ENCODE results near the gene GMDS.
A peak's percentile ranks its signal among the peaks of the same experiment; 100 is the strongest.

The GMDS gene

DNA sequence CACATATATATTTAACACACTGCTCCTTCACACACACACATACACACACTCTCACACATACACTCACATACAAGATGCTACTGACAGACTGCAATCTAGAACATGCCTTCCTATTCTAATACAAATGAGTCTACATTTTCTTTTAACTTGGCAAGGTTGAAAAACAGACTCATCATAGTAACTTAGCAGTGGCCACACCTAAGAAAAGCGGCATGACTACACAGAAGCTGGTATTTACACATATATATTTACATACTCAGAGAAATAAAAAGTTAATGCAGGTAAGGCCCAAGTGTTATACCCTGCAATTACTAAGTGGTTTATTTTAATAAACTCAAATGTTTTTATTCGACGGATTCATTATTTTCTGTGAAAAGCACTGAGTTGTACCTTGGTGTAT, 426.4 kb downstream of the GMDS start:
- no peak for DNase-seq

DNA sequence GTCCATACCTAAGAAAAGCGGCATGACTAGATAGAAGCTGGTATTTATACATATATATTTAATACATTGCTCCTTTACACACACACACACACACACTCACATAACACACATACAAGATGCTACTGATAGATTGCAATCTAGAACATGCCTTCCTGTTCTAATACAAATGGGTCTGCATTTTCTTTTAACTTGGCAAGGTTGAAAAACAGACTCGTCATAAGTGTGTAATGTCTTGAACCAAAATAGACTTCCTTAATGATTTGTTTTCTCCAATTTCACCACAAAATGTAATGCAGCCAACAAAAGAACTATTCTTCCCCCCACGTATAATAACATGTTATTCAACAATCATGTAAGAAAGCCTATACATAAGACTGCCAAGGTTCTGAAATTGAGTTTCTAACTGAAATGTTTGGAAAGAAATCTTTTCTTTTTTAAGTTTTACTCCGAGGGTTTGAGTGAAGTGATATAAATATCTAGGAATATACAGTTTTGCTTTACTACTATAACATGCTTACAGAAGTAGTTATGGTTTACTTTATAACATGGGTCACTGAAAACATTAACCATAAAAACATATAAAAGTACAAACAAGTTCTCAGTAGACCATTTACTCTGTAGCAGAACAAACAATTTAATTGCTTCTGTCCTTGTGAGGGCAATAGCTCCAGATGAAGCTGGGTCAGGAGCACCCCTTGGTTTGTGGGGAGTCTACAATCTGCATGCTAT, 428.2 kb downstream of the GMDS start:
- DNase-seq = no peak

DNA sequence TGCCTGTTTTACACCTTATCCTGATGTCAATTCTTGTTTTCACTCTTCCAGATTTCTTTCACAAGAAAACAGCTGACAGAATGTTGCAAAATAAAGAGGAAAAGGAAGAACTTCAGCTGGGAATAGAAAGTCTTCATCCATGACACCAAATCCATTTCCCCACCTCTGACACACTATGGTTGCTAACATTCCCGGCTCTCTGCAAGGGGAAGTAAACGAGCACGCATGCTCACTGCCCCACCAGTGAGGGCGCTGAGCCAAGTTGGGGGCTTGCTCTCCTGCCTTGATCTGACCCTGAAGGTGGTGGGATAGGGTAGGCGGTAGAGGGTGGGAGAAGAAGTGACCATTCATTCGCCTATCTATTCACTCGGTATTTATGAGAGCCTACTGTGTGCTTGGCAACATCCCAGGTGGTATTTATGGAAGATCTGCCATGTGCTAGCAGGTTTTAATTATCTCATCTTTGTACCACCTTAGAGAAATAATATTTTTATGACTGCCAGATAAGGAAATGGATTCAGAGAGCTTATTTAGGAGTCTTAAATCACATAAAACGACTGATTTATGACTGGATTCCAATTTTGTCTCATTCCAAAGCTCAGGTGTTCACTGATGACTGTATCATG, 429.5 kb downstream of the GMDS start:
- DNase-seq = peak; percentile 8

DNA sequence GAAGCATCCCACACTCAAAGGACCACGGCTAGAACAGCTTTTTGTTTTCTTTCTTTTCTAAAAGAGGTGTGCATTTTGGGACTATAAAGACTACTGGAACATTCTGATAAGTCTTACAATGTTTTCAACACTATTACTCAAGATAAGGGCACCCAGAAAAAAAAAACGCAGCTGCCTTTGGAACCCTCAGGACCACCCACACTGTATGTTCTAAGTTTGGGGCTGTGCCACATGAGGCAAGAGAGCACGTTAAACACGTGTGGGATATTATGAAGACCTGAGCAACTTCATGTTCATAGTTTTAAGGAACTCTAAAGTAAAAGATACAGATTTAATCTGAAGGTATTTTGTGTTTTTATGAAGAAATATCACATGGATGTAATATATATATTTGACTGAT, 431.1 kb downstream of the GMDS start:
- no peak for DNase-seq

DNA sequence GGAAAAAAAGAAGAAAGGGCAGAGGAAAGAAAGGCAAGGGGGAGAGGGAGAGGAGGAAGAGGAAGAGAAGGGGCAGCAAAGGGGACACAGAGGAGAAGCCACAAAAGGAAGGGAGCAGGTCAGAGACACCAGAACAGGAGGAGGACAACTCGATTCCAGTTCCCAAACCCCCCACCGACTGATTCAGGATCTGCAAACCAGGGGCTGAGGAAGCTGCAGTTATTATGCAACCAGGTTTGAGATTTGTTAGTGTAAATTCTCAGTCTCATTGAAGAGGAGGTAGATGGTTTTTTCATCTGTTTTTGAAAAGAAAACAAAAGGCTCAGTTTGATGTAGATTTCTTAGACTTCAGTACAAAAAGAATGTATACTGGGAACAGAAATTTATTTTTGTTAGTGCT, 432.9 kb downstream of the GMDS start:
- DNase-seq = no peak

DNA sequence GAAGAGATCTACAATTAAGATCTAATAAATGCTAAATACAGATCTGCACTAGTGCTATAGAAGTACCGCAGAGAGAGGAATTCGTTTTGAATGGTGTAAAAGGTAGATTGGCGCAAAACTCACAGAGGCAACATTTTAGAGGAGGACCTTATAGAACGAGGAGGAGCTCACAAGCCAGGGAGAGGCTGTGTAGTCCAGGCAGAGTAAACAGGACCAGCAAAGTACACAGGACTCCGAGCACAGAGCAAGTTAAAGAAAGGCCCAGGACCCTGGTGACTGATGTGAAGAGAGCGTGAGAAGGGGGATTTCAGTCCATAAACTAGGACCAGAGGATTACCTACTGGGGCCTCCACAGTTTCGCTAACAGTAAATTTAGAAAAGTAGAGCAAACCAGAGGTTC, 433.4 kb downstream of the GMDS start:
- DNase-seq = no peak

DNA sequence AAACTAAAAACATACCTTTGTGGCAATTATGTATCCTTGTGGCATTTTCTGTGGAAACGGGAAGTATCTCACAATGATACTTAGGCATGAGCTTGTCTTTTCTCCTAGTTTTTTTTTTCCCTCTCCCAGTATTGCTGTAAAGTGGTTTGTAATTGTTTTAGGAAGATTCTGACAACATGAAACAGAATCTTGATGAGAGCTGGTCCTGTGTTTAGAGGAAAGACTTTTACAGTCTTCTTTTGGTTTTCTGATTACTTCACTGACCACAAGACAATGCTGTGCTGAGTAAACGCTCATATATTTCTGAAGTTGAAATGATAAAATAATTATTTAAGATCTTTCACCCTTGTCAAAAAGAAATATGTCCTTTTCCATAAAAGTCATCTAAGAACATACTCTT, 434.5 kb downstream of the GMDS start:
- no peak for DNase-seq

DNA sequence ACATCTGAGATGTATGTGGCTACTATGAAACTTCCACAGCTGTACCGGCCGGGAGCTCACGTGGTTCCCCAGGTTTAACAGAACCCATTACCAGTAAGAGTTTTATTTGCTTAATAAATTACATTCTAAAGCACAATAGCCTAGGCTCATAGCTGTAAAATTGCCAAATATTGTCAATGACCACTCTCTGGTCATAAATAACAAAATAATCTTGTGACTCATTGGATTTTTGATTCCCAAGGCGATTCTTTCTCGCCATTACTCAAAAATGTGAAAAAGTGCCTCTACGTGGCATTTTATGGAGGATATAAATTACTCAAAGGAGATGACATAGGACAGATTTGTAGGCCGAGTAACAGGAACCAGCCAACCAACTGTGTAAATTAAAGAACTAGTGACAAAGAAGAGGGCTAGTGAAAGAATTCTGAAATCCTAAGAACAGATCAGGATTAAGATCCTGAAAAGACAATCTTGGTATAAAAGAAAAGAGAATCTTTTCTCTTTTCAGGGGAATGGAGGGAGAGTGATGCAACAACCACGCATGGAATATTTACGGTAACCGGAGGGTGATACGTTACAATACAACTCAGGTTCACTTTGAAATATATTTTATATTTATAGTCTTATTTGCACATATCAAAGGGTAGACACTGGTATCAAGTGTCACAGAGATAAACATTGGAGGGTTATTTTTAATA, 436.0 kb downstream of the GMDS start:
- no peak for DNase-seq

DNA sequence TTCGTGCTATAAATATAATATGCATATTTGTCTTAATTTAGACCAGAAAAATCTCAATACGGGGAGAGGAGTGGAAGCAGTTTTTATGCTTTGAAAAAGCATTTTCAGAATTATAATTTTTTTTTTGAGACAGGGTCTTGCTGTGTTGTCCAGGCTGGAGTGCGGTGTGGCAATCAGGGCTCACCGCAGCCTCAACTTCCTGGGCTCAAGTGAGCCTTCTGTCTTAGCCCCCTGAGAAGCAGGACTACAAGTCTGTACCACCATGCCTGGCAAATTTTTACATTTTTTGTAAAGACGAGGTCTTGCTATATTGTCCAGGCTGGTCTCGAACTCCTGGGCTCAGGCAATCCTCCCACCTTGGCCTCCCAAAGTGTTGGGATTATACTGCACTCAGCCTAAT, 438.5 kb downstream of the GMDS start:
- DNase-seq = no peak

DNA sequence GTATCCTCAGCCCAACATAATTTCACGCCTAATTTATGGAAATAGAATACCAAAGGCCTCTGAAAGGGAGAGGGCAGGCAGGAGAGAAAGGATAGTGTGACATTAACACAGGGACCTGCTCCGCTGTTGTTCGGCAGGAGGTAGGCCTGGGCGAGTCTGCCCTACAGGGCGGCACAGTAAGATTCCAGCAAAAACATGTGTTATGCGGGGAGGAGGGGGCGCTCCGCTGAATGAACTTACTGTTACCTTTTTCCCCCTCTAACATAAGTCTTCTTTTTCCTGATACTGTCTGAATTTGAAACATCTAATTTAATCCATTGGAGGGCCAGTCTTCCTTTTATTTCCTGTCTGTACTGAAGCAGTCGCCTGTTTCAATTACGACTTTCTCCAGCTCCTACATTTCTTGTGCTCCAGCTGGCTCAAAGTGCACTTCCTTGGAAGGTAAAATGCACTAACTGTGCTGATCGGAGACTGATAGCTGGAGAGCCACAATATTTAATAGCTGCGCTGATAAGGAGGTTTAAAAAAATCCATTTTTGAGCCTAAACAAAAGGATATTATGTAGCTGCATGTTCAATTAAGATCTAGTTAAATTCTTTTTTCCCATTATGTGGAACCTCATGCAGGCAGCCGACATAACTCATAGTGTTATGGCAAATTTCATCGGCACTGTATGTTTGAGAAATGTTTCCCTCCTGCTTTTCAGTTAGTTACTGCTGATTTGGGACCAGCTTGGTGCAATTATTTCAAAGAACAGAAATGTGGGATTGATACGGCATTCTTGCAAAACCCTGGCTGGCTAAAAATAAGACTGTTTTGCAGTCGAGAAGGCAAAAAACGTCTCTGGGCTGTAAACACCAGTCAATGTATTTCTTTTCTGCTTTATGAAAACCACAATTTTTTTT, 442.7 kb downstream of the GMDS start:
- no peak for DNase-seq

DNA sequence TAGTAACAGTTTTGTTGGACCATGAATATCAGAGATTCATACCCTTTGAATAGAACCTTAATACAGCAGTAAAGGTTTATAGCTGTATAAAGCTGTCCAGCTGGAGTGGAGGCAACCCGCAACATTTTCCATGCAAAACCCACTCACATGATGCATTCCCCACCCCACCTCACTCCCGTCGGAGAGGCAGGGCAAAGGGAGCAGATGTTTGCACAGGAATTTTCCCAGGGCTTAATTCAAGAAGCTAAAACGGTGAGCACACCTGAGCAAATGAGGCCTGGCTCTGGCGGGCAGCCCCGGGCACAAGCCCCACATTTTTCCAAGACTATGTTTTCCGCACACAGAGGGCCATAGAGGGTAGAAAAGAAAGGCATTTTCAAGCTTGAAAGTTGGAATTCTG, 444.0 kb downstream of the GMDS start:
- DNase-seq = no peak

DNA sequence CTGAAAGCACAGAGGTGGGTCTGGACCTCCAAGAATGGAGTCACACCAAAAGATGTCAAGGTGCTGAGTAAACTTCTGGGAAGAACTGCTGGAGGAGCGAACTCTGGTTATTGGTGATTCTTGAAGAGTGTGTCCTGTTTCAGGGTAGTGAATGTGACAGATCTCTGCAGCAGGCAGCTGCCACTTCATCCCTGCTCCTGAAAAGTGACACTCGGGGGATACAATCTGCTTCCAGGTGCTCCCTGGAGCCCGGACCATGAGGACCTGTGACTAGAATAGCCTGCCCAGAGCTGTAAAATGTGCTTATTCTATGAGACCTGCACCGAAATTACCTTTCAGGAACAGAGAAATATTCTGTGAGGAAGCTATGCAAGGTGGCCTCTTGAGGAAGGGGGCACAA, 444.6 kb downstream of the GMDS start:
- no peak for DNase-seq

DNA sequence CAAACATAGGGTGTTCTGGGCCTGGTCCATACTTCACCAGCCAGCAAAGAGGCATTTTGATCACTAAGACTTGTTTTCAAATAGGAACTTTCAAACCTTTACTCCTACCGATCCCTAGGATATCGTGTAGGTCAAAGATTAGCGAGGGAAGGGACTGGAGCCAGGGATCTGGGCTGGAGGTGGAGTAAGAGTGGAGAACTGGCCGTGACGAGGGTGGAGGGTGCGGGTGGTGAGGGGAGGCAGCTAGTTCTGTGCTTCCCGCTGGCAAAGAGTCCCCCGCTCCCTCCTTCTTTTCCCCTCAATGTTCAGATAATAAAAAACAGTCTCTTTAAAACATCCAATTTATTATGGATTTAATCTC, 446.5 kb downstream of the GMDS start:
- no peak for DNase-seq

DNA sequence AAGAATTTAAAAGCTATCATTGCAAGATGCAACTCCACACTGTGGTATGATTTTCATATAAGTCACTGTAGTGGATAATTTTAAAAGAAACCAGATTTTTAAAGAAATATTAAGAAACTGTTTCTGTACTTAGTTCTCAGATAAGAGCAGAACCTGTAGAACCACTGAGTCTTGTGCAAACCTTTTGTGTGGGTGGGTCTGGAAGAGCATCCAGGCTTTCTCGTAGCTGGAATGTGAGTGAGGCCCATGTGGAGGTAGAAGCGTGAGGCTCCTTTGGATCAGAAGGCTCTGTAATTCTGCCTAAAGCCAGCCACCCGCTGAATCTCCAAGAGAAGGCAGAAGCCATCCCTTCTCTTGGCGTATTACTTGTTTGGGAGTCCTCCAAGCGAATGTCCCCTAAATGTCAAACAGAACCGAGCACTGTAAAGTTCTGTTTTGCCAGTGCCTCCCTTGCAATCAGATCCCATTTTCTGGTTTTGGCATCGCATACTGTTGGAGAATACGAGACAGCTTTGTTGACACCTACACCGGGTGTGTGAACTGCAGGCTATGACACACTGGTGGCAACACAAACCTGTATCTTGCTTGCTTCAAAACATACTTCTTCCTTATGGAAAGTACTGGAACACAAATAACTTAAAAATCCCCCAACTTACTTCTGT, 447.0 kb downstream of the GMDS start:
- no peak for DNase-seq

DNA sequence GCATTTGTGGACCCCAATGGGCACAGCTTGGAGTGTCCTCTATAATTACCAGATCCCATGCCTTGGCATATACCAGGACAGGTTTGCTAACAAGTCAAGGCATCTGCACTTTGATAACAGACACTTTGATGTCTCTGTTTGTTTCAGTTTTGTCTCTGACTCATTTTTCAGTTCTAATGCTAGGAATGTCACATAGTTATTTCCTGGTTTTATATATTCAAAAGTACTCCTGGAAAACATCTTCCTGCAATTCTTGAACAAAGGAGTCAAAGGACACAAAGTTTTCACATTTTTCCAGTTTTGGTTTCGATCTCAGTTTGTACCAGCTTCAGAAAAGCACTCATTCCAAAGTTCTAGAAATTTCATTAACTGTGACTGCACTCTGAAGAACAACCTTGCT, 447.6 kb downstream of the GMDS start:
- no peak for DNase-seq

DNA sequence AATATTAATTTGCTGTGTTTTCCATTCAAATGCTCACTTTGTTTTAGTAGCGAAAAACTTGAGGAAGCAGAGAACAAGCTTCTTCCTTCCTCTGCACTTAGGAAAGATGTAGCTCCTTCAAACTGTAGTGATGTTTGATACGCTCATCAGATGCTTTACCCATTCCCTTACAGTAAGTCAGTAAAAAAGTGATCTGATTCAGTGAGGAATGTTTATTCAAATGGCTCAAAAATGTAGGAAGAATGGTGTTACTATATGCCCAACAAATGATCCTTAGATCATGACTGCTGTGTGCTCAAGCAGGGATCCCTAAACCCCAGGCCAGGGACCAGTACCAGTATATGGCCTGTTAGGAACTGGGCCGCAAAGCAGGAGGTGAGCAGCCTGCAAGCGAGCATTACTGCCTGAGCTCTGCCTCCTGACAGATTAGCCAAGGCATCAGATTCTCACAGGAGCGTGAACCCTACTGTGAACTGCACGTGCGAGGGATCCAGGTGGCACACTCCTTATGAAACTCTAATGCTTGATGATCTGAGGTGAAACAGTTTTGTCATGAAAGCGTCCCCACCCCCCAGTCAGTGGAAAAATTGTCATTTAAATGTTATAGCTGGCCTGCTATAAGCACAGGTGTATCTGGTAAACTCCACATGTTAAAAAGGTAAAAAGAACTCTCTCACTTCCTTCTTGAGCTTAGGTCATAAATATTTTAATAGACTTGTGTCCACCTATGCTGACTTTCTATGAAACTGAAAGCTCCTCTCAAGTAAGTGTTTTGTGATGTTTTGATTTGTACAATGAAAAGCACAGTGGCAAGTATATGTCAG, 448.5 kb downstream of the GMDS start:
- DNase-seq = no peak

DNA sequence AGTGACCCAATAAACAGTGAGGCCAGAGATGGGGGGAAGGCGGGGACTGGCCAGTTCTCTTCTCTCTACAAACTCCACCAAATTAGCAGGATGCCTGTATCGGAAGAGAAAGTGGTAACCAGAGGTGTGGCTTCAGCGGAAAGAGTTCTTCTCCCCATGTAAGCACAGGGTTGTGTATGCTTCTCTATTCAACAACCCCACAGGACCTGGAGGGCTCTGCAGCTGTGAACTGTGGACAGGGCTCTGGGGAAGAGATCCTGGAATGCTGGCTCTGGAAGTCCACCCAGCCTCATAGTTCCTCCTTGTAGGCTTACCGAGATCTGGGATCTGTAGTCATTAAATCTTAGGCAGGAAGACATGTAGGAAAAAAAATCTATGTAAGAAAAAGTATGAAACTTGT, 449.5 kb downstream of the GMDS start:
- no peak for DNase-seq

DNA sequence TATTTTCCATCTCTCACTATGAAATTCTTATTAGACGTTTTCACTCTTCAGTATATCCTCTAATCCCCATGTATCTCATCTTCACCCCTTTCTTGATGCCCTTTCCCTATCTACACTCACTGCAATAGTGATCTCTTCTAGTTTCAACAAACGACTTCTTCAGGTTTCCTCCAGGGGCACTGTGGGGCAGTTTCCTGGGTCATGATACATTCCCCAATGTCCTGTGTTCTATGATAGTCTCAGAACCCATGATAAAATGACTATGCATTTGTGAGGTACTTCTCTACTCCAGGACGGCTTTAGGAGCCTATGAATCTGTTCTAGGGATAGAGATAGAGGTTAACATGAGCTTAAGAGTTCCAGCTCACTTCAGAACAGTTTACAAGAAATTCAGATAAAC, 452.4 kb downstream of the GMDS start:
- DNase-seq = peak; percentile 17

DNA sequence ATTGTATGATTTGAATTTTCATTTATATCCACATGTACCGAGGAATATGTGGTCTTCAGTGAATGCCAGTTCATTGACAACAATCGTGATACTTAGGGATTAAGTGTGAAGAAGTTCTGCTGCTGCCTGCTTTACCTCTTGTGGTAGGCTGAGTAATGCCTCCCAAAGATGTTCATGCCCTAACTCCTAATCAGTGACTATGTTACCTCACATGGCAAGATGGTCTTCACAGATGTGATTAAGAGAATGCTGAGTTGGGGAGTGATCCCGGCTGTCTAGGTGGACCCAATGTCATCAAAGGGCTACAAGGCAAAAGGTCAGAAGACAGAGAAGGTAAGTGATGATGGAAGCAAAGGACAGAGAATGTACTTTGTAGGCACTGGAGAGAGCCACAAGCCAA, 454.7 kb downstream of the GMDS start:
- no peak for DNase-seq

DNA sequence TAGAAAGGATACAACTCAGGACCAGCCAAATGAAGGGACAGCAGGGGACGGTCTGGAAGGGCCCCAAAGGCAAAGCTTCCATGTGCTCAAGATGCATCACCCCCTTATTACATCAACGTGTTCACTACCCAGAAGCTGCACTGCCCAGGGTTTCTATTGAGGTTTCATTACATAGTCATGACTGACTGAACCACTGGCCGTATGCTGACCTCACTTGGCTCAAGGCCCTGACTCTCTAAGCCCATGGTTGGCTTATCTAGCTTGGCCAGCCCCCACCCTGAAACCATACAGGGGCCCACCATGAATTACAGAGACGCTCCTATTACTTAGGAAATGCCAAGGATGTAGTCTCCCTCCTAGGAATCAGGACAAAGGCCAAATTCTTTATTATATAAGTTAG, 456.3 kb downstream of the GMDS start:
- DNase-seq = no peak

DNA sequence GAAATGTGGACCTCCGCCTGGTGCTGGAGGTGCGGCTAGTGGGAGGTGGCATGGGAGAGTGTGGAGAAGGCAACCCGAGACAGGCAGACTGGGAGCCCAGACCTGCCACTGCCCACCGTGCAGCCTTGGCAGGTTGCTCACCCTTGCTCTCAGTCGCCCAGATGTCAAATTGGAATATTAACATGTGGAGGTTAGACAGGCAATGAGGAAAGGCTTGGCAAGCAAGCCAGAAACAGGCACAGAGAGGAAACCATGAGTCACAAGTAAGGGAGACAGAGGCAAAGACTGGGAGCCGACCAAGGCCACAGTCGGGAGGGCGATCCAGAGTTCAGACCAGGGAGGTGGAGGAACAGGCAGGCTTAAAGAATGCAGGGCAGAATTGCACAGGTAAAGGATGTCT, 457.5 kb downstream of the GMDS start:
- no peak for DNase-seq
